GM19023 (cell line): ENCODE measurements around the gene UNC45B.
"Not testable (repeated sequence)": the region's sequence is repeated elsewhere in the genome, so short reads cannot be mapped to it uniquely, and the experiment has no call there.

Source experiments
- ATAC-seq: cut with Tn5 transposase; IDR thresholded peaks from one replicate; pipeline ENCODE4 v1.9.1; 2021; ENCODE audit warnings: mild to moderate bottlenecking, moderate library complexity; ENCODE audit not compliant: unreplicated experiment

The UNC45B gene

DNA sequence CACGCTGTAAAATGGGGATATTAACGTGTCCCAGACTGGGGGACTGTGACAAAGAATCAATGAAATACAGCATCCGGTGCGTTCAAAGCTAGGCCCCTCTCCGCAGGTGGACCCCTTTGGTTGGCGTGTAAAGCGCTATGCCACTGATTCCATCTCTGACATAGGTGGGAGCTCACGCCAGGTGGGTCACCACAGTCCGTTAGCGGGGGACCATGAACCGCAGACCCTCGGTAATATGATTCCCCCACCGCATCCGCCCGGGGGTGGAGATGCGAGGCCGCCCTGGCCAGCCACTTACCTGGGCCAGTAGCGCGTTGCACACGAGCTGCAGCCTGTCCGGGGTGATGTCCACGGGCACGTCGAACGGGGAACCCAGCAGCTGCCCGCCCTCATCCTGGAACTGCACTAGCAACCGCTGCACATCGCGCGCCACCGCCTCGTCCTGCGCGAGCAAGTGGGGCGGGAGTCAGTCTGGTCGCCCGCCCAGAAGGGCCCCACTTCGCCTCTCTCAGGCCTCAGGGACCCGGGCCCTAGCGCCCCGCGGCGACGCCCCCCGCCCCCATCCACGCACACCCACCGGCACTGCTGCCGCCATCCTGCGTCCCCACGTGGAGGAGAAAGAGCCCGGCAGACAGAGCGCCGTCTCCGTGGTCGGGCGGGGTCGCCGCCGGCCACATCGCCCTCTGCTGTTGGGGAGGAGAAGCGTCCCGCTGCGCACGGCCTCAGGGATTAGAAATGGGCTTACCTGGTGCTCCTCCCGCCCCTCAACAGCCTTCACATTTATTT, 5.7 kb upstream of the UNC45B start, which contains the start of gene NLE1:
NLE1 (minus strand) TSS at position 623 of the 786 bp plus-strand sequence; CDS start at position 595, 28 bp downstream.
- ATAC-seq = peak; percentile 81

DNA sequence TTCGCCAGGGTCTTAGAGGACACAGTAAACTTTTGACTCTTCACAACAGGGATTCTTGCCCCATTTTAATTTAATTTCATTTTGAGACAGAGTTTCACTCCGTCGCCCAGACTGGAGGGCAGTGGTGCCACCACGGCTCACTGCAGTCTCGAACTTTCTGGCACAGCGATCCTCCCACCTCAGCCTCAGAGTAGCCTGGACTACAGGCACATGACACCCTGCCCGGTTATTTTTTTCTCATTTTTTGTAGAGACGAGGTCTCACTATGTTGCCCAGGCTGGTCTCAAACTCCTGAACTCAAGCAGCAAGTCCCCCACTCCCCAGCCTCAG, 5.2 kb upstream of the UNC45B start:
- no peak for ATAC-seq

DNA sequence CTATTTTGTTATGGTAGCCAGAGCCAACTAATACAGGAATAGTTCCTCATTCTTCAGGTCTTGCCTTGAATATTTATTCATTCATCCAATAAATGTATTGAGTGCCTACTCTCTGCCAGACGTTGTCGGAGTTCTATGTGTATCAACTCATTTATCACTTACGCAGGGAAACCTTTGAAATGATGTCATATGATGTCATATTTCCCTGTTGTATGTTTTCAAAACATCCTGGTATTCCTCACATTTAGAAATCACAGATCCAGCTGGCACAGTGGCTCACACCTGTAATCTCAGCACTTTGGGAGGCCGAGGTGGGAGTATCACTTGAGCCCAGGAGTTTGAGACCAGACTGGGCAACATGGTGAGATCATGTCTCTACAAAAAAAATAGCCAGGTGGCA, 2.8 kb upstream of the UNC45B start:
- no peak for ATAC-seq

DNA sequence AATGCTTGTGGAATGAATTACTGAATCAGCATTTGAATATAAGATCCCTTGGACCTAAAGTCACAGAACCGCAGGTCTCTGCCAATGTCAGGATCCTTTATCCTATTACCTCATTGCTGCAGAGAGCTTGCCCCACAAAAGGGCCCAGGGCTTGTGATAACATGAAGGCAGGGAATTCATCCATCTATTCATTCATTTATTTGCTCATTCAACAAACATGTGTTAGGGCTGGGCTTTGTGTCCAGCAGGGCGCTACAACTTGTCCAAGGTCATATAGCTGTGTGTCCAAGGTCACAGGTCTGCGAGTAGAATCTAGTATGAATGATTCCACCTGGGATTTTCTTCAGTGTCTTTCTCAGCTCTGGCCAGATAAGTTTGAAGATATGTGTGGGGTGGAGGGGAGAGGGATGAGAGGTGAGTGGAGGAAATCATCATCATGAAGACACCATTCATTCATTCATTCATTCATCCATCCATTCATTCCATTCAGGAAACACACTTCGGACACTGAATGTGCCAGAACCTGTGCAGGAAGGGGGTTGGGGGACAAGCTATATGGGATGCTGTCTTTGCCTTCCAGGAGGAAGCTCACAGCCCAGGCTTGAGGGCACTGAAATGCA, 1.3 kb upstream of the UNC45B start:
- no peak for ATAC-seq

DNA sequence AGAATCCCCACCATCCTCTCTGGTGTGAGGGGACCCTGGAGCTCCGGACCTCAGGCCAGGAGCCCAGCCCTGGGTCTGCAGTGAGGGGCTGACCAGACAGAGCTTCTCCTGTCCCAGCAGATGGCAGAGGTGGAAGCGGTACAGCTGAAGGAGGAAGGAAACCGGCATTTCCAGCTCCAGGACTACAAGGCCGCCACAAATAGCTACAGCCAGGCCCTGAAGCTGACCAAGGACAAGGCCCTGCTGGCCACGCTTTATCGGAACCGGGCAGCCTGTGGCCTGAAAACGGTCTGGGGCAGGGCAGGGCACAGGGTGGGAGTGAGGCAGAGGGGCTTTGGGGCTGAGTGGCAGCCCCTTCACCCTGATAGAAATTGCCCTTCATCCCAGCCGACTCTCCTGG, 527 bp downstream of the UNC45B start:
- ATAC-seq = no peak

DNA sequence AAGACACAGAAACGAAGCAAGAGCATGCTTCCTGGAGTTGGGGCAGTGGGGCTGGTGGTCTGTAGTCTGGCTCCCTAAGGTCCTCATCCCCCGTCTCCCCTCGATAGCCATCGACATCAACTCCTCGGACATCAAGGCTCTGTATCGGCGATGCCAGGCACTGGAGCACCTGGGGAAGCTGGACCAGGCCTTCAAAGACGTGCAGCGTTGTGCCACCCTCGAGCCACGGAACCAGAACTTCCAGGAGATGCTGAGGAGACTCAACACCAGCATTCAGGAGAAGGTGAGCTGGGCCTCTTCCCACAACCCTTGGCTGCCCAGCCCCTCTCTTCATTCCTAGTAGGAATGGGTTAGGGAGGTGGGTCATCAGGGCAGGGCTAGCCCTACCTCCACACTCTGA, 2.3 kb downstream of the UNC45B start:
- ATAC-seq = no peak

DNA sequence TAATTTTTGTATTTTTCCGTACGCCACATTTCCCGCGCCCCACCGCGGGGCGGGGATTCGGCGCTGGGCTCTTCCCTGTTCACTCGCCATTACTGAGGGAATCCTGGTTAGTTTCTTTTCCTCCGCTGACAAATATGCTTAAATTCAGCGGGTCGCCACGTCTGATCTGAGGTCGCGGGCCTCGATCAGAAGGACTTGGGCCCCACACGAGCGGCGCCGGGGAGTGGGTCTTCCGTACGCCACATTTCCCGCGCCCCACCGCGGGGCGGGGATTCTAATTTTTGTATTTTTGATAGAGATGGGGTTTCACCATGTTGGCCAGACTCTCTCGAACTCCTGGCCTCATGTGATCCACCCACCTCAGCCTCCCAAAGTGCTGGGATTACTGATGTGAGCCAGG, 3.5 kb downstream of the UNC45B start:
- not testable (repeated sequence) for ATAC-seq

DNA sequence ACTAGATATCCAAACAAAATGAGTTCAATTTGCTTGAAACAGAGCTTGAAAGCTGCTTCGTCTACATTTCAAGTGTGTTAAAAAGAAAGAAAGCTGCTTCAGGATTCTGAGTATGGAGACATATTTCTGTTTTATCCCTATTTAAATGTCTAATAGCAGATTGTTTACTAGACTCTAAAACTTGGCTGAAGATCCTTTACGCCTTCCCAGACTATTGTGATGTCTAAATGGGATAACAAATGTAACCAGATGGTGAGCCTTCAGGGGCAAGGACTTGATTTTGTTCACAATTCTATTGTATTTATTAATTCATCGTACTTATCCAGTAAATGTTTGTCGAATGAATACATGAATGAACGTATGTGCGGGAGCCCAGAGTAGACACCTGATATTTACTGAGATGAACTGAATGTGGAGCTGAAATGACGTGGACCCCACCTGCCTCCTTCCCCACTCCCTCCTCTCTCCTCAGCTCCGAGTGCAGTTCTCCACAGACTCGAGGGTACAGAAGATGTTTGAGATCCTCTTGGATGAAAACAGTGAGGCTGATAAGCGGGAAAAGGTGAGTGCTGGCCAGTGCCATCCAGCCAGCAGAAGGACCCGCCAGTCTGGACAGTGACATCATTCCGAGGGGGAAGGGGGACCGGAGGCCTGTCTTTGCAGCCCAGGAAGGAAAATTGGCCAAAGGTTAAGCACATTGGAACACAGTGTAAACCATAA, 5.0 kb downstream of the UNC45B start:
- no peak for ATAC-seq

DNA sequence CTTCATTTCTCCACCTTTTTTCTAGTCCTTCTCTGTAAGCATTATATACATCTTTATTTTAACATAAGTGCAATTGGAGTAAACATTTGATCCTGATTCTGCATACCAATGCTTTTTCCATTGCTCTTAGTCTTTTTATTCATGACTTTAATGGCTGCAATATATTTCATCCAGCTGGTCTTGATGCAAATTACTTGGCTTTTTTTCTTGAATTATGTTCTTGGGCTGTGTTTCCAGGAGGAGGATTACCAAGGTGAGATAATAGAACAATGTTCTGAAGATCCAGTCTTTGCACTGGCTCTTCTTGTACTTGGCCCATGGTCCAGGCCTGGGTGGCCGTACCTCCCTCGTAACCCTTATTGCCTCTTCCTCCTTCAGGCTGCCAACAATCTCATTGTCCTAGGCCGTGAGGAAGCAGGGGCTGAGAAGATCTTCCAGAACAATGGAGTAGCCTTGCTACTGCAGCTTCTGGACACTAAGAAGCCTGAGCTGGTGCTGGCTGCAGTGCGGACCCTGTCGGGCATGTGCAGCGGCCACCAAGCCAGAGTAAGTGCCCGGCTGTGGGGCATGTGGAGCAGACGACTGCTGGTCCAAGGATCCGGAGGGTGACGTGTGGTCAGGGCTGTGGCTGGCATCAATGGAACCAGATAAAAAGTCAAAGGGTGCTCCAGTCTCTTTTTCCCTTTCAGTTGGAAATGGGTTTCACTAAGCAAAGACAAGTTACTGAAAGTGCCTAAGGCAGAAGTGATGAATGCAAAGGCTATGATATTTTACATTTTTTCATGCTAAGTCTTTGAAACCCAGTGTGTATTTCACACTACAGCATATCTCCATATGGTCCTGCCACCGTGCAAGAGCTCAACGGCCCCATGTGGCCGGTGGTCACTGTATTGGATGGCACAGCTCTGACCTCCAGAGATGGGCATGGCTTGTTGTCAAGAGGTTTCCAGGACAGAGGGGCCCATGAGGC, 6.9 kb downstream of the UNC45B start:
- ATAC-seq = no peak

DNA sequence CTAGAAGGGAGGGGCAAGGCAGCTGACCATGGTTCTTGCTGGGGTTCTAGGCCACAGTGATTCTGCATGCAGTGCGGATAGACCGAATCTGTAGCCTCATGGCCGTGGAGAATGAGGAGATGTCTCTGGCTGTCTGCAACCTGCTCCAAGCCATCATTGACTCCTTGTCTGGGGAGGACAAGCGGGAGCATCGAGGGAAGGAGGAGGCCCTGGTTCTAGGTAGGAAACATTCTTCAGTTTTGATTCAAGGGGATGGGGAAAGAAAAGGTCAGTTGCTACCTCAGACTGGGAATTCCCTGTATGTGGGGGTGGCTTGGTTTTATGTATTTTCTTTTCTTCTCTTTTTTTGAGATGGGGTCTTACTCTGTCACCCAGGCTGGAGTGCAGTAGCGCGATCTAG, 7.6 kb downstream of the UNC45B start:
- ATAC-seq = no peak

DNA sequence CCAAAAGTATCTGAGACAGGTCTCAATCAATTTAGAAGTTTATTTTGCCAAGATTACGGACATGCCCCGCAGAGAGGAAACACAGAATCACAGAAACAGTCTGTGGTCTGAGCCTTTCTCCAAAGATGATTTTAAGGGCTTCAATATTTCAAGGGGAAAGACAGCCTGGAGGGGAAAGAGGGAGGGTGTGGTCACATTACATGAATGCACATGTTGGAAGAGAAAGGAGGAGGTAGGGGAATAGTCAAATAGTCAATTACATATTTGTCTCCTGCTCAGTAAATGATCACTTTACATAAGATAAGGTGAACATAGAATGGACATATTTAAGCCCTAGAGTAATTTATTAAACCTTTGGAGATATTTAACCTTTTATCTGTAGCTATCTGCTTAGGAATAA, 12.3 kb downstream of the UNC45B start:
- no peak for ATAC-seq

DNA sequence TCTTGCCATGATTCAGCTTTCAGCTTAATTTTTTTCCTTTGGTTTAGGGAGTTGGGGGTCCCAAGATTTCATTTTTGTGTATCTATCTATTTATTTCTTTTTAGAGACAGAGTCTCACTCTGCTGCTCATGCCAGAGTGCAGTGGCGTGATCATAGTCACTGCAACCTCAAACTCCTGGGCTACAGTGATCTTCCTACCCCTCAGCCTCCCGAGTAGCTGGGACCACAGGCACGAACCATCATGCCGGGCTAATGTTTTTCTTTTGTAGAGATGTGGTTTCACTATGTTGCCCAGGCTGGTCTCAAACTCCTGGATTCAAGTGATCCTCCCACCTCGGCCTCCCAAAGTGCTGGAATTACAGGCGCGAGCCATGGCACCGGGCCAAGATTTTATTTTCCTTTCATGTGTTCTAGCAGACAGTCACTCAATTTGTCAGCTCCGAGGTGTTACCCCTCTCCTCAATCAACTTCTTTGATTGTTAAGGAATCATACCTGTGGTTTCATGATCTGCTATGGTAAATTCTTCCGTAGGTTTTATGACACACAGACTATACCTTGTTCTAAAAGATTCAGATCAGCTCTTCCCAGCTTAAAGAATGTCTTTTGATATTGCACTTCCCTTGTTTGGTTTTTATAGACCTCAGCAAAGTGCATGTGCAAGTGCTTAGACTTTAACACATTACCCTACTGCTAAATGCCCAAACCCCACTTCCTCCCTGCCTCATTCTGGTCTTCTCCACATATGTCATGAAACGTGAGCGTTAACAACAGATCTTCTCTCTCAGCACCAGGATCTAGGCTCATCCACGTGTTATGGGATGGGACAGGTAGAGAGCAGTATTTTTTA, 13.0 kb downstream of the UNC45B start:
- no peak for ATAC-seq

DNA sequence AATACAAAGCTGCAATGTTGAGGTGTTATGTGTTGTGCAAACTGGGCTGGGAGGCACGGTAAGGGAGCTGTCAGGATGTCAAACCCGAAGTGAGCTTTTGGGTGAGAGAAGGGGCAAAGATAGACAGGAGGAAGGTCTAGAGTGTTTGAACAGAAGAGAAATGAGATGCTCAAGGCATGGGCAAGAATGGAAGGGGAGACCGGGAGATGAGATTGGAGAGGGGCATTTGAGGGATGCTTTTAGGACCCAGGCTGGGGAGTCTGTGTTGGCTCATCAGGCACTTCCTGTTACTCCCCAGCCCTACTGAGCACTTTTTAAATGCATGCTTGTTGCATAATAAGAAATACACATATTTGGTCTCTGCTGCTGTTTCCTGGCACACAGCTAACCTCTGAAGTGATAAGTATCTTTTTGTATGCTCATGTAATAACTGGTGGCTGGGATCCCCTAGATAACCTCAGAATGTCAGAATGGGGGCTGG, 13.7 kb downstream of the UNC45B start:
- no peak for ATAC-seq

DNA sequence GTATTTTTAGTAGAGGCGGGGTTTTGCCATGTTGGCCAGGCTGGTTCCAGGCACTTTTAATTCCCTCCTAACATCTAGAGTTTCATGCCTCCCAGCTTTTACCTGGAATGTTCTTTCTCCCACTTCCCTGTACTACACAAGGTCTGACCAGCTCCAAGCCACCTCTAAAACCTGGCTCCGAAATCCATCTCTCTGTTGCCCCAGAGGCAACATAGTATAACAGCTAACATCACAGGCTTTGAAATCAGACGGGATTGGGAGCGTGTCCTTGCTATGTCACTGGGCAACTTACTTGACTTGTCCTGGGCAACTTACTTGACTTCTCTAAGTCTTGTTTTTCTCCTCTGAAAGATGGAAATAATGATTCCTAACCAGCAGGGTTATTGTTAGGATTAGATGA, 15.1 kb downstream of the UNC45B start:
- no peak for ATAC-seq

DNA sequence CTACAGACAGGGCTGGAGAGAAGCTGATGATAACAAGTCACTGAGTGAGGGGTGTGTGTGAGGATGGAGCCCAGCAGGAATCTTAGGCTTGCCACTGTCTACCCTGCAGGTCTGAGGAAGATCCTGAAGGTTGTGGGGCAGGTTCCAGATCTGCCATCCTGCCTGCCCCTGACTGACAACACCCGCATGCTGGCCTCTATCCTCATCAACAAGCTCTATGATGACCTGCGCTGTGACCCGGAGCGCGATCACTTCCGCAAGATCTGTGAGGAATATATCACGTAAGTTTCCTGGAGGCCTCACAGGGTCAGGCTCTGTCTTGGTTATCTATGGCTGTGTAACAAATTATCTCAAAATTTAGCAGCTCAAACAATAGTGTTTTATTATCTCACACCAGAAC, 16.3 kb downstream of the UNC45B start:
- no peak for ATAC-seq

DNA sequence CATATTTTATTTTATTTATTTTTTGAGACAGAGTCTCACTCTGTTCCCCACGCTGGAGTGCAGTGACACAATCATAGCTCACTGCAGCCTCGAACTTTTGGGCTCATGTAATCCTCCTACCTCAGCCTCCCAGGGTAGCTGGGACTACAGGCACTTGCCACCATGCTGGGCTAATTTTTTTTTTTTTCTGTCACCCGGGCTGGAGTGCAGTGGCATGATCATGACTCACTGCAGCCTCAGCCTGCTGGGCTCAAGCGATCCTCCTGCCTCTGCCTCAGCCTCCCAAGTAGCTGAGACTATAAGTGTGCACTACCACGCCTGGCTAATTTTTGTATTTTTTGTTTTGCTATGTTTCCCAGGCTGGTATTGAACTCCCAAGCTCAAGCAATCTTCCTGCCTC, 17.1 kb downstream of the UNC45B start:
- no peak for ATAC-seq

DNA sequence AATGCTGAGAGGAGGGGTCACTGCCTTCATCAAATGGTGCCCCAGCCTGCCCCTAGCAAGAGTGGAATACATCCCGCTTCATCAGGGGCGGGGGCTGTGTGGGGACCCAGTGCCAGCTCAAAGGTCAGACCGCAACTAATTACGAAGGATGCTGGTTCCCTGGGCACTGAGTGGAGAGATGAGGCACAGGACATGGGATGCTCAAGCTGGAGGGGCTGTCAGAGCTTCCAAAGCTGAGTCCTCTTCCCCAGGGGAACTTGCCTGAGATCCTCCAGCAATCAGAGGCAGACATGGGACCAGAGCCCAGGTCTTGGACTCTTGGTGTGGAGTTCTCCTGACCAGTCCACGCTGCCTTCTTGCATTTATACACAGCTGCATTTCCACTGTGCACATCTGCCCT, 18.9 kb downstream of the UNC45B start:
- no peak for ATAC-seq

DNA sequence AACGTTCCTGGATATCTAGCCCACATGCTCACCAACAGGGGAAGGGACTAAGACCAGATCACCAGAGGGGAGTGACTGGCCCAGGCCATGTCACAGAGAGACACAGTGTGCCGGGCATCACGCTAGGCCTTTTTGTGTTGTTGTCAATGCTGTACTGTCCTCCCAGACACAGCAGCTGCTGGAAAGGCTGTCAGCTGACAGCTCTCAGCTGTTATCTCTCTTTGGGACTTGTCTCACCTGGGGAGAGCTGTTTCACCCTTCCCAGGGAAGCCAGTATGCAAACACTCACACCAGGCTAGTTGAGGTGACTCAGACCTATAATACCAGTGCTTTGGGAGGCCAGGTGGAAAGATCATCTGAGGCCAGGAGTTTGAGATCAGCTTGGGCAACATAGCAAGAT, 19.4 kb downstream of the UNC45B start:
- ATAC-seq = no peak

DNA sequence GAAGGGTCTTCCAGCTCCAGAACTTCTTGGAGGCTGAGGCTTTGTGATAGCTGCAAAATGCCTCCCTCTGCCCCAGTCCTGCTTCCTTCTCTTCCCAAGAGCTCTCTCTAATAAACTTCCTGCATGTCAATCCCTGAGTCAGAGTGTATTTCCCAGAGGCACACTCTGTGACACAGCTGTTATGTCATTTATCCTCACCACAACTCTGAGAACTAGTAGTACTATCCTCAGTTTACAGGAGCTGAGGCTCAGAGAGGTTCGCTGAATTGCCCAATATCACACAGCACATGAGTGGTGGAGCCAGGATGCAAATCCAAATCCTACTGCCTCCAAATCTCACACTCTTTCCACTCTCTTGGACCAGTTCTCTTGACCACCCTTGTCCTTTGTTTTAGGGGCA, 20.0 kb downstream of the UNC45B start:
- no peak for ATAC-seq

DNA sequence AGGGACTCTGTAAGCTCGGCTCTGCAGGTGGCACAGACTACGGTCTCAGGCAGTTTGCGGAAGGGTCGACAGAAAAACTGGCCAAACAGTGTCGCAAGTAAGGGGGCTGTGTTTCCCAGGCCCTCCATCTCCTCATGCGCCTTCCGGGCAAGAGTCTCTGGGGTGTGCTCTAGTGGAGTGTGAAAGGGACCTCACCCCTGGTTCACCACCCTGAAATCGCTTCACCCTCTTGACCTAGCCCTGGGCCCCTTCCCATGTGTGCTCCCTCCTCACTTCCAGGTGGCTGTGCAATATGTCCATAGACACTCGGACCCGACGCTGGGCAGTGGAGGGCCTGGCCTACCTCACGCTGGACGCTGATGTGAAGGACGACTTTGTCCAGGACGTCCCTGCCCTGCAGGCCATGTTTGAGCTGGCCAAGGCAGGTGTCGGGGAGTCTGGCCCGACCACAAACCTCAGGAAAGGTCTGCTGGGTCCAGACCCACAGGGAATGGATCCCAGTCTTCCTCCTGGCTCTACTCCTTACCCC, 22.3 kb downstream of the UNC45B start:
- no peak for ATAC-seq
